ENCODE measurements around the gene SLC45A3.

DNA sequence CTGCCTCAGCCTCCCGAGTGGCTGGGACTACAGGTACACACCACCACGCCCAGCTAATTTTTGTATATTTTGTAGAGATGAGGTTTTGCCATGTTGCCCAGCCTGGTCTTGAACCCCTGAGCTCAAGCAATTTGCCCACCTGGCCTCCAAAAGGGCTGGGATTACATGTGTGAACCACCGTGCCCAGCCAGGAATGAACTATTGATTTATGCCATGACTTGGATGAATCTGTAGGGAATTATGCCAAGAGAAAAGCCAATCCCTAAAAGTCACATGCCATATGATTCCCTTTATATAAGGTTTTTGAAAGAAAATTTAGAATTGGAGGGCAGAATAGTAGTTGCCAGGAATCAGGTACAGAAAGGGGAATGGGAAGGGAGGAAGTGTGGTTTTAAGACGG, 19.1 kb upstream of the SLC45A3 start:
- no peak for TF ChIP-seq CTCF (optimal IDR thresholded peaks at IDR 0.05 in 1 of 3, IDR thresholded peaks at IDR 0.05 in 1 of 3, conservative IDR thresholded peaks at IDR 0.05 in 1 of 3; ENCODE audit: extremely low read depth in 1 of 3, insufficient read depth in 2 of 3, low read length in 3 of 3)
- TF ChIP-seq EZH2 (IDR thresholded peaks at IDR 0.05; ENCODE audit: low read length), result no peak

Data from keratinocyte (primary cell).